GM12878 (cell line): Measurements from ENCODE around the gene TACR2. TPM values are rescaled to one million over a fixed set of nuclear protein-coding genes. Genes with fewer than 3 reads are reported as not detected.

Experiments used
- ATAC-seq: fragments of 200-7000 bp; cut with Tn5 transposase; 3 replicates; pipeline ENCODE4 v1.9.1; 2020; ENCODE audit warnings: mild to moderate bottlenecking, moderate library complexity
- BruUV-seq: library from RNA; stranded (reverse); fragments of 400-500 nt; replicated peaks from 2 replicates; lab custom pipeline; 2021; lab: Mats Ljungman, UMichigan
- CTCF ChIA-PET: fragments of 300-600 bp; sonication (Branson Sonifier 250); formaldehyde crosslinking; extraction: SDS; loops from one replicate; lab custom pipeline; 2021; ENCODE audit warnings: inconsistent platforms; lab: Yijun Ruan, JAX
- POLR2A ChIA-PET: fragments of 350-600 bp; formaldehyde crosslinking; extraction: SDS; loops from one replicate; lab custom pipeline; 2021; ENCODE audit warnings: inconsistent platforms; lab: Charles Lee
- RAD21 ChIA-PET: fragments of 300-600 bp; sonication (Branson Sonifier 250); formaldehyde crosslinking; loops from one replicate; lab custom pipeline; 2023; ENCODE audit warnings: antibody characterized with exemption; ENCODE audit not compliant: unreplicated experiment; lab: Charles Lee
- SMC1A ChIA-PET: fragments of 300-600 bp; sonication (Branson Sonifier 250); formaldehyde crosslinking; loops from one replicate; lab custom pipeline; 2023; ENCODE audit not compliant: unreplicated experiment, uncharacterized antibody; lab: Charles Lee
- DNase-seq: peaks from one replicate; pipeline ENCODE4 v3.0.0-alpha.2; 2011; ENCODE audit warnings: low read depth, low spot score
- FAIRE-seq: peaks from 3 replicates; lab custom pipeline; 2011; peaks lifted over from hg19 to GRCh38; lab: Jason Lieb, UNC
- H2AFZ ChIP-seq: 2 replicates; pipeline ENCODE4 v1.6.0; 2011; ENCODE audit warnings: low read depth, low read length, control low read depth; ENCODE audit not compliant: control insufficient read depth
- H3K27ac ChIP-seq: 2 replicates; pipeline ENCODE4 v1.5.1; 2011; ENCODE audit warnings: control low read depth; ENCODE audit not compliant: control insufficient read depth, insufficient read depth
- H3K27me3 ChIP-seq, 2 experiments: replicated peaks in 1 of 2; 2 replicates each; pipeline versions ENCODE4 v1.6.0 to v1.6.1; 2011; ENCODE audit warnings: low read length in 1 of 2; ENCODE audit not compliant: control insufficient read depth in 2 of 2, insufficient read depth in 2 of 2
- H3K36me3 ChIP-seq, 2 experiments: 2 replicates each; pipeline ENCODE4 v1.5.1; 2011; ENCODE audit warnings: low read length in 1 of 2; ENCODE audit not compliant: control insufficient read depth in 2 of 2, insufficient read depth in 2 of 2
- H3K4me1 ChIP-seq: 2 replicates; pipeline ENCODE4 v1.6.1; 2011; ENCODE audit warnings: mild to moderate bottlenecking, low read length, moderate library complexity, mixed read lengths; ENCODE audit not compliant: control insufficient read depth, insufficient read depth
- H3K4me2 ChIP-seq: 2 replicates; pipeline ENCODE4 v1.6.0; 2011; ENCODE audit warnings: control low read depth; ENCODE audit not compliant: control insufficient read depth, insufficient read depth
- H3K4me3 ChIP-seq: fragments of 200-600 bp; sonication (generic); 2 replicates; pipeline ENCODE4 v1.5.1; 2016
- H3K79me2 ChIP-seq: 2 replicates; pipeline ENCODE4 v1.6.0; 2011; ENCODE audit warnings: low read length; ENCODE audit not compliant: control insufficient read depth, insufficient read depth
- H3K9ac ChIP-seq: 2 replicates; pipeline ENCODE4 v1.8.0; 2011; ENCODE audit warnings: low read length, control low read depth, mixed read lengths; ENCODE audit not compliant: control insufficient read depth, insufficient read depth
- H3K9me3 ChIP-seq: replicated peaks from 3 replicates; pipeline ENCODE4 v1.5.1; 2011; ENCODE audit warnings: mild to moderate bottlenecking, low read length; ENCODE audit not compliant: control insufficient read depth, insufficient read depth
- H4K20me1 ChIP-seq: 2 replicates; pipeline ENCODE4 v1.6.0; 2011; ENCODE audit not compliant: control insufficient read depth, insufficient read depth
- BRCA1 ChIP-seq: IDR thresholded peaks from 2 replicates; pipeline ENCODE4 v1.6.1; 2011; ENCODE audit warnings: low read depth, low read length, improper control_type of control experiment
- CBX3 ChIP-seq: fragments of 200-600 bp; sonication (generic); IDR thresholded peaks from 2 replicates; pipeline ENCODE4 v1.6.1; 2016; ENCODE audit warnings: low read depth, borderline replicate concordance
- CREM ChIP-seq: IDR thresholded peaks from 2 replicates; pipeline ENCODE4 v1.6.1; 2014; ENCODE audit warnings: antibody characterized with exemption, low read depth
- EGR1 ChIP-seq, 2 experiments: IDR thresholded peaks; 1 replicate in 1 of 2; 2 replicates in 1 of 2; pipeline ENCODE4 v1.6.1; 2011 to 2012; ENCODE audit warnings: low read depth in 2 of 2, low read length in 2 of 2, borderline replicate concordance in 1 of 2, mild to moderate bottlenecking in 1 of 2, moderate library complexity in 1 of 2
- ETV6 ChIP-seq, 2 experiments: fragments of 450-650 bp in 1 of 2; IDR thresholded peaks in 1 of 2; conservative IDR thresholded peaks in 1 of 2; 2 replicates each; pipeline ENCODE4 v1.6.1; 2014; ENCODE audit warnings: antibody characterized with exemption in 1 of 2, borderline replicate concordance in 1 of 2, low read depth in 1 of 2, mild to moderate bottlenecking in 1 of 2, moderate library complexity in 1 of 2
- HDAC6 ChIP-seq: fragments of 200-600 bp; sonication (generic); IDR thresholded peaks from one replicate; pipeline ENCODE4 v1.8.0; 2017; ENCODE audit warnings: antibody characterized with exemption; ENCODE audit not compliant: unreplicated experiment
- MXI1 ChIP-seq: fragments of 150-350 bp; IDR thresholded peaks from 2 replicates; pipeline ENCODE4 v1.6.1; 2011; ENCODE audit warnings: low read depth, mild to moderate bottlenecking, inconsistent platforms, low read length, improper control_type of control experiment
- RAD51 ChIP-seq: fragments of 450-650 bp; IDR thresholded peaks from 2 replicates; pipeline ENCODE4 v1.6.1; 2016; ENCODE audit warnings: moderate library complexity, mild to moderate bottlenecking, inconsistent platforms
- SIX5 ChIP-seq: IDR thresholded peaks from 2 replicates; pipeline ENCODE4 v1.6.1; 2011; ENCODE audit warnings: mild to moderate bottlenecking, low read depth, low read length, moderate library complexity; ENCODE audit not compliant: severe bottlenecking
- SREBF1 ChIP-seq: IDR thresholded peaks from 2 replicates; pipeline ENCODE4 v1.6.1; 2012; ENCODE audit warnings: mild to moderate bottlenecking, low read length
- SREBF2 ChIP-seq: IDR thresholded peaks from 2 replicates; pipeline ENCODE4 v1.6.1; 2012; ENCODE audit warnings: mild to moderate bottlenecking, low read length
- YBX1 ChIP-seq: fragments of 450-650 bp; IDR thresholded peaks from 2 replicates; pipeline ENCODE4 v1.6.1; 2016; ENCODE audit warnings: antibody characterized with exemption
- WGBS: methylation state at CpG from one replicate; pipeline ENCODE4 v1.1.6; 2016; ENCODE audit warnings: low lambda C conversion rate; ENCODE audit not compliant: insufficient replicate concordance, insufficient coverage; ENCODE audit errors: missing lambda C conversion rate; 5-methylcytosine and 5-hydroxymethylcytosine counted together
- in situ Hi-C: fragments of 300-500 bp; cut with MboI; formaldehyde crosslinking; loops from 9 replicates; pipeline ENCODE4 v1.14.3; 2018; ENCODE audit warnings: mixed read lengths
- intact Hi-C: fragments of 100-400 bp; cut with micrococcal nuclease; formaldehyde crosslinking; loops from one replicate; pipeline ENCODE4 v1.14.2; 2022; ENCODE audit not compliant: unreplicated experiment
- polyA plus RNA-seq, 11 experiments: library from polyadenylated mRNA; depleted of rRNA in 4 of 11; unstranded in 6 of 11; stranded (reverse) in 5 of 11; fragments of >200 nt; fragmentation: Nextera tagmentation in 4 of 11; fragmentation: Illumina TruSeq in 1 of 11; extraction: Ambion mirVana in 4 of 11; extraction: Trizol in 1 of 11; gene quantifications; 1 replicate in 1 of 11; 2 replicates in 10 of 11; pipeline versions ENCODE4 v1.2.1 to v1.2.3, GENCODE V29; 2011 to 2016; ENCODE audit warnings: inconsistent platforms in 2 of 11, missing spikeins in 2 of 11, low read depth in 1 of 11
- total RNA-seq, 4 experiments: library from RNA; depleted of rRNA in 3 of 4; stranded (reverse); fragments of >200 nt in 3 of 4; fragmentation: Illumina TruSeq in 1 of 4; extraction: Trizol in 1 of 4; gene quantifications; 2 replicates each; pipeline versions ENCODE4 v1.2.1 to v1.2.3, GENCODE V29; 2013 to 2021
- TF ChIP-seq, protein P1 (sequence below): IDR thresholded peaks from 2 replicates; pipeline ENCODE4 v1.6.1; 2012; ENCODE audit warnings: low read depth, low read length, improper control_type of control experiment
- TF ChIP-seq, protein P2 (sequence below): fragments of 450-650 bp; IDR thresholded peaks from 2 replicates; pipeline ENCODE4 v1.6.1; 2018; ENCODE audit warnings: borderline replicate concordance, mild to moderate bottlenecking; ENCODE audit not compliant: partially characterized antibody
- TF ChIP-seq, protein P3 (sequence below): fragments of 450-650 bp; IDR thresholded peaks from 2 replicates; pipeline ENCODE4 v1.6.1; 2017; ENCODE audit warnings: mild to moderate bottlenecking, moderate library complexity

Gene TACR2
- total and polyA plus RNA-seq, 10 of the 15 experiments (the other 5 are each of a cell fraction or from before 2014, with no cell fraction given) = 0.11 TPM; not detected in 9

DNA sequence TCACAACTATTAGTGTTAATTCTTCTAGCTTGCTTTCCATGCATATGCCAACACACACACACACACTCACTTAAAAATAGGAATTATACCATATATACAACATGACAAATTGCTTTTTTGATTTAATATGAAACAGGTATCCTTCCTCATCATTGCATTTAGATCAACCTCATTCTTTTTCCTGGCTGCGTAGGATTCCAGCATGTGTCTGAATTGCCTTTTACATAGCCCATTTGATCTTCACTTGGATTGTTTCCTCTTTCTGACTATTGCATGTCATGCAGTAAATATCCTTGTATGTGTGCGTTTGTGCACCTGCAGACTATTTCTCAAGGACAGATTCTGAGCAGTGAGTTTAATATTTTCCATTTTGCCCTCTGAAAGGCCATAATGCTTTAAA, 28.2 kb downstream of the TACR2 start:
- Histone ChIP-seq H3K9me3 (no peaks in the 10 kb centered on the region), H2AFZ (no peak overlapping the region), H3K27ac (no peak overlapping the region), H3K36me3 (peaks cover 12 to 29% of the 10 kb centered on the region in 2 experiments), H3K9ac (no peak overlapping the region), H3K79me2 (no peaks in the 10 kb centered on the region), H3K4me2 (no peak overlapping the region), H3K4me1 (no peaks in the 10 kb centered on the region), H3K4me3 (no peak overlapping the region), H3K27me3 (no peaks in the 10 kb centered on the region), H4K20me1 (no peaks in the 10 kb centered on the region)
- TF ChIP-seq MXI1 (no peak), SREBF1 (no peak), SIX5 (no peak), HDAC6 (no peak), EGR1 (IDR thresholded peaks at IDR 0.05; ENCODE audit: borderline replicate concordance in 1 of 2, low read depth in 2 of 2, low read length in 2 of 2) (no peak), CBX3 (no peak), BRCA1 (no peak), ETV6 (conservative IDR thresholded peaks at IDR 0.05 in 1 of 2, IDR thresholded peaks at IDR 0.05 in 1 of 2; ENCODE audit: borderline replicate concordance in 1 of 2, low read depth in 1 of 2) (no peak), YBX1 (no peak), SREBF2 (no peak), CREM (no peak), RAD51 (no peak)
- TF ChIP-seq, protein P1, sequence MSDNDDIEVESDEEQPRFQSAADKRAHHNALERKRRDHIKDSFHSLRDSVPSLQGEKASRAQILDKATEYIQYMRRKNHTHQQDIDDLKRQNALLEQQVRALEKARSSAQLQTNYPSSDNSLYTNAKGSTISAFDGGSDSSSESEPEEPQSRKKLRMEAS = no peak
- TF ChIP-seq, protein P2, sequence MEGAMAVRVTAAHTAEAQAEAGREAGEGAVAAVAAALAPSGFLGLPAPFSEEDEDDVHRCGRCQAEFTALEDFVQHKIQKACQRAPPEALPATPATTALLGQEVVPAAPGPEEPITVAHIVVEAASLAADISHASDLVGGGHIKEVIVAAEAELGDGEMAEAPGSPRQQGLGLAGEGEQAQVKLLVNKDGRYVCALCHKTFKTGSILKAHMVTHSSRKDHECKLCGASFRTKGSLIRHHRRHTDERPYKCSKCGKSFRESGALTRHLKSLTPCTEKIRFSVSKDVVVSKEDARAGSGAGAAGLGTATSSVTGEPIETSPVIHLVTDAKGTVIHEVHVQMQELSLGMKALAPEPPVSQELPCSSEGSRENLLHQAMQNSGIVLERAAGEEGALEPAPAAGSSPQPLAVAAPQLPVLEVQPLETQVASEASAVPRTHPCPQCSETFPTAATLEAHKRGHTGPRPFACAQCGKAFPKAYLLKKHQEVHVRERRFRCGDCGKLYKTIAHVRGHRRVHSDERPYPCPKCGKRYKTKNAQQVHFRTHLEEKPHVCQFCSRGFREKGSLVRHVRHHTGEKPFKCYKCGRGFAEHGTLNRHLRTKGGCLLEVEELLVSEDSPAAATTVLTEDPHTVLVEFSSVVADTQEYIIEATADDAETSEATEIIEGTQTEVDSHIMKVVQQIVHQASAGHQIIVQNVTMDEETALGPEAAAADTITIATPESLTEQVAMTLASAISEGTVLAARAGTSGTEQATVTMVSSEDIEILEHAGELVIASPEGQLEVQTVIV = no peak
- TF ChIP-seq, protein P3, sequence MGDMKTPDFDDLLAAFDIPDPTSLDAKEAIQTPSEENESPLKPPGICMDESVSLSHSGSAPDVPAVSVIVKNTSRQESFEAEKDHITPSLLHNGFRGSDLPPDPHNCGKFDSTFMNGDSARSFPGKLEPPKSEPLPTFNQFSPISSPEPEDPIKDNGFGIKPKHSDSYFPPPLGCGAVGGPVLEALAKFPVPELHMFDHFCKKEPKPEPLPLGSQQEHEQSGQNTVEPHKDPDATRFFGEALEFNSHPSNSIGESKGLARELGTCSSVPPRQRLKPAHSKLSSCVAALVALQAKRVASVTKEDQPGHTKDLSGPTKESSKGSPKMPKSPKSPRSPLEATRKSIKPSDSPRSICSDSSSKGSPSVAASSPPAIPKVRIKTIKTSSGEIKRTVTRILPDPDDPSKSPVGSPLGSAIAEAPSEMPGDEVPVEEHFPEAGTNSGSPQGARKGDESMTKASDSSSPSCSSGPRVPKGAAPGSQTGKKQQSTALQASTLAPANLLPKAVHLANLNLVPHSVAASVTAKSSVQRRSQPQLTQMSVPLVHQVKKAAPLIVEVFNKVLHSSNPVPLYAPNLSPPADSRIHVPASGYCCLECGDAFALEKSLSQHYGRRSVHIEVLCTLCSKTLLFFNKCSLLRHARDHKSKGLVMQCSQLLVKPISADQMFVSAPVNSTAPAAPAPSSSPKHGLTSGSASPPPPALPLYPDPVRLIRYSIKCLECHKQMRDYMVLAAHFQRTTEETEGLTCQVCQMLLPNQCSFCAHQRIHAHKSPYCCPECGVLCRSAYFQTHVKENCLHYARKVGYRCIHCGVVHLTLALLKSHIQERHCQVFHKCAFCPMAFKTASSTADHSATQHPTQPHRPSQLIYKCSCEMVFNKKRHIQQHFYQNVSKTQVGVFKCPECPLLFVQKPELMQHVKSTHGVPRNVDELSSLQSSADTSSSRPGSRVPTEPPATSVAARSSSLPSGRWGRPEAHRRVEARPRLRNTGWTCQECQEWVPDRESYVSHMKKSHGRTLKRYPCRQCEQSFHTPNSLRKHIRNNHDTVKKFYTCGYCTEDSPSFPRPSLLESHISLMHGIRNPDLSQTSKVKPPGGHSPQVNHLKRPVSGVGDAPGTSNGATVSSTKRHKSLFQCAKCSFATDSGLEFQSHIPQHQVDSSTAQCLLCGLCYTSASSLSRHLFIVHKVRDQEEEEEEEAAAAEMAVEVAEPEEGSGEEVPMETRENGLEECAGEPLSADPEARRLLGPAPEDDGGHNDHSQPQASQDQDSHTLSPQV = no peak
- CTCF ChIA-PET = interaction anchor here (7.2 kb wide), 1 partner anchor 151 kb away, joined by 126 read pairs; no protein-coding TSS in a partner anchor
- FAIRE-seq (no peak), DNase-seq (no peak), ATAC-seq (no peak)
- POLR2A ChIA-PET = no interaction called here
- WGBS = 98% methylated on average over 2 of the region's 2 CpGs
- no TSS peak for BruUV-seq
- RAD21 ChIA-PET = interaction anchor here (1.1 to 1.7 kb wide), 2 partner anchors 10 to 159 kb away, joined by 3 to 5 read pairs; no protein-coding TSS in a partner anchor
- SMC1A ChIA-PET = interaction anchor here (1.0 to 2.1 kb wide), 3 partner anchors 16 to 152 kb away, joined by 3 to 8 read pairs (median 4); no protein-coding TSS in a partner anchor
- in situ Hi-C loops = no loop called here
- intact Hi-C loops = no loop called here
